ENCODE measurements around the gene EPS8L2. TPM values are rescaled to one million over a fixed set of nuclear protein-coding genes. Genes with fewer than 3 reads are reported as not detected.
A peak's percentile ranks its signal among the peaks of the same experiment; 100 is the strongest.

The EPS8L2 gene
- total RNA-seq, 4 donors from 2014 or later = 29.1 to 48.0 (median 32.7) TPM

- H3K4me1 ChIP-seq = peaks cover 0 to 30% (median 20%) of the 10 kb centered on the region in 4 donors
- WGBS, 2 donors = 68 to 75% methylated on average over 23 to 30 of the region's 35 CpGs
- no peak for TF ChIP-seq CTCF (IDR thresholded peaks at IDR 0.05)
- no peak for TF ChIP-seq POLR2A (IDR thresholded peaks at IDR 0.05)
- peaks cover 0 to 33% of the 10 kb centered on the region in 2 donors for H3K27me3 ChIP-seq
- H3K4me3 ChIP-seq = peak overlapping the region in 2 of 4 donors; percentile 34 to 41
- H3K36me3 ChIP-seq = peaks cover 0 to 17% (median 0%) of the 10 kb centered on the region in 3 donors
- no peaks in the 10 kb centered on the region for H3K9me3 ChIP-seq
- DNase-seq (ENCODE audit: low spot score in 2 of 2) = no peak
- H3K27ac ChIP-seq = peak overlapping the region in 1 of 4 donors; percentile 11
Observed at GRCh38 chr11:720017-720641, 14.1 kb downstream of the EPS8L2 start.

GRCh38 chr11:720642-721246 lies 14.7 kb downstream of the EPS8L2 start:
- DNase-seq (ENCODE audit: low spot score in 2 of 2) = no peak
- no peaks in the 10 kb centered on the region for H3K9me3 ChIP-seq
- H3K36me3 ChIP-seq = peaks cover 0 to 19% (median 0%) of the 10 kb centered on the region in 3 donors
- 0 to 17% methylated on average over 4 to 37 of the region's 53 CpGs for WGBS, 2 donors
- peaks cover 0 to 39% of the 10 kb centered on the region in 2 donors for H3K27me3 ChIP-seq
- no peak for TF ChIP-seq EP300 (IDR thresholded peaks at IDR 0.05)
- no peak for TF ChIP-seq POLR2A (IDR thresholded peaks at IDR 0.05)
- TF ChIP-seq CTCF (IDR thresholded peaks at IDR 0.05) = no peak
- peaks cover 0 to 35% (median 23%) of the 10 kb centered on the region in 4 donors for H3K4me1 ChIP-seq
- H3K4me3 ChIP-seq = peak overlapping the region in 2 of 4 donors; percentile 34 to 41
- H3K27ac ChIP-seq = peak overlapping the region in 2 of 4 donors; percentile 11

- H3K4me1 ChIP-seq = peaks cover 0 to 40% (median 25%) of the 10 kb centered on the region in 4 donors
- peak overlapping the region in 2 of 4 donors; percentile 34 to 41 for H3K4me3 ChIP-seq
- 37 to 46% methylated on average over 10 to 16 of the region's 28 CpGs for WGBS, 2 donors
- peaks cover 0 to 19% (median 0%) of the 10 kb centered on the region in 3 donors for H3K36me3 ChIP-seq
- H3K27ac ChIP-seq = peak overlapping the region in 2 of 4 donors; percentile 9 to 11
- no peaks in the 10 kb centered on the region for H3K9me3 ChIP-seq
- no peak for TF ChIP-seq CTCF (IDR thresholded peaks at IDR 0.05)
- no peak for TF ChIP-seq POLR2A (IDR thresholded peaks at IDR 0.05)
- TF ChIP-seq EP300 (IDR thresholded peaks at IDR 0.05) = no peak
- no peak for DNase-seq (ENCODE audit: low spot score in 2 of 2)
- H3K27me3 ChIP-seq = peaks cover 0 to 44% of the 10 kb centered on the region in 2 donors
Observed at GRCh38 chr11:721247-721740, 15.3 kb downstream of the EPS8L2 start.

GRCh38 chr11:721741-722345 lies 15.8 kb downstream of the EPS8L2 start:
- Histone ChIP-seq H3K9me3 (no peaks in the 10 kb centered on the region), H3K4me1 (peaks cover 0 to 46% (median 25%) of the 10 kb centered on the region in 4 donors), H3K27me3 (peaks cover 0 to 50% of the 10 kb centered on the region in 2 donors), H3K36me3 (peaks cover 0 to 19% (median 0%) of the 10 kb centered on the region in 3 donors), H3K4me3 (peak overlapping the region in 1 of 4 donors; percentile 34), H3K27ac (no peak overlapping the region)
- TF ChIP-seq EP300 (IDR thresholded peaks at IDR 0.05) (no peak), POLR2A (IDR thresholded peaks at IDR 0.05) (no peak), CTCF (IDR thresholded peaks at IDR 0.05) (no peak)
- WGBS, 2 donors = 44 to 52% methylated on average over 13 to 14 of the region's 33 CpGs
- DNase-seq (ENCODE audit: low spot score in 2 of 2) = no peak
